ENCODE results near the gene TNFAIP1. TPM values are rescaled to one million over a fixed set of nuclear protein-coding genes. Genes with fewer than 3 reads are reported as not detected.

TNFAIP1 gene
- total RNA-seq, 4 donors from 2014 or later: 25.6 to 137 (median 49.4) TPM

DNA sequence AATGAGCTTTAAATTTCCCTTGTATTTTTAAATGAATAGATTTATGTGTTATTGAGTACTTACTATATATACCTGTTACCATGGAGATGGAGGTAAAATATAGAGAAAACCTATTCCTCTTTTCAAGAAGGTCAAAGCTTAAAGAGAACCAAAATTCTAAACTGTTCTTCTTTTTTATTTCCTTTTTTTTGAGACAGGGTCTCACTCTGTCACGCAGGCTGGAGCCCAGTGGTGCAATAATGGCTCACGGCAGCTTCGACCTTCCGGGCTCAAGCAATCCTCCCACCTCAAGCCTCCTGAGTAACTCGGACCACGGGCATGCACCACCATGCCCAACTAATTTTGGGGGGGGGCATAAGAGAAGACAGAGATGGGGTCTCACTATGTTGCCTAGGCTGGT is 41.6 kb upstream of the TNFAIP1 start:
- in situ Hi-C loops (cut with MboI; ENCODE audit: low pct_ligation_motif_present in 1 of 4, low pct_unique_long_range_greater_than_20kb in 1 of 4, low sequenced_read_pairs in 3 of 4): no loop called here
- WGBS, 2 donors (ENCODE audit: low coverage in 1 of 2): 60 to 83% methylated on average over 1 to 6 of the region's 6 CpGs

DNA sequence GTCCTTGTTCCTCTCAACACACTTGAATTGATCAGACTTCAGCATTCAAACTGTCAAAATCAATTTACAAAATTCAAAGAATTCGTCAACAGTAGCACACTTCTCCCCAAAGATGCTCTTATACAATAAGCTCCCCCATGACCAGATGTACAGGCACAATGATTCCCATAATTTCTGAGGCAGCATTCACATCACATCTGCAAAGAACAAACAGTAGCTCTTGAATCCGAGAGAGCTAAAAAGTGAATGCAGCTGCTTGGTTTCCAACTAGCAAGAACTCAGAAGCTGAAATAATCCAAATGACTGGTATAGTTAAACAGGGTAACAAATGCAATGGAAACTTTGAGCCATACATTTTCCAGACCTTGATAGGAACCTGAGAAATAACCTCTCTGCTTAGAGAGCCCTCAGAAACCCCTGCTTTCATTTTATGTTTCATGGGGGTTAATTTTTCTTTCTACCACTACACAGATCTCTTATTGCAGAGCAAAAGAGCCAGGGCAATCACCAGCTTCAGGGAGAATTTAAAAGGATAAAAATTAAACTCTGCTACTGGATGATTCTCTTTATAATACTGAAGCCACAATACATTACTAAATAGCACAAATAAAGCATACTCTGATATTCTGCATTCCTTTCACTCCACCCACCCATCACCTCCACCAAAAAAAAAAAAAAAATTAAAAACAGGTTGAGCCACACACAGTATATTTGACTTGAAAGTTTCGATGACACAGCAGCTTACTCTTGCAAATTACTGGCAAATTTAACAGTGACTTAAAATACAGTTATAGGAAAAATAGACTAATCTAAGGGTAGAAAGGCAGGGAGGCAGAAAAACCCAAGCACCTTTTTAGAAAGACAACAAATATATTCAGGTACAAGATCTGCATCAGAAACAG is 39.6 kb upstream of the TNFAIP1 start:
- Histone ChIP-seq H3K27ac (no peak overlapping the region), H3K27me3 (peaks cover 6% of the 10 kb centered on the region), H3K4me1 (no peaks in the 10 kb centered on the region), H3K4me3 (no peak overlapping the region), H3K9me3 (no peaks in the 10 kb centered on the region), H3K36me3 (no peaks in the 10 kb centered on the region)
- WGBS, 2 donors (ENCODE audit: low coverage in 1 of 2): 45 to 50% methylated on average over 1 to 3 of the region's 3 CpGs
- intact Hi-C loops (cut with DNase I; ENCODE audit: low total_unique reads): no loop called here
- DNase-seq: no peak
- TF ChIP-seq POLR2AphosphoS5 (IDR thresholded peaks at IDR 0.05) (no peak), EP300 (IDR thresholded peaks at IDR 0.05; ENCODE audit: low read depth) (no peak), POLR2A (IDR thresholded peaks at IDR 0.05) (no peak)
- TF ChIP-seq, protein P1, sequence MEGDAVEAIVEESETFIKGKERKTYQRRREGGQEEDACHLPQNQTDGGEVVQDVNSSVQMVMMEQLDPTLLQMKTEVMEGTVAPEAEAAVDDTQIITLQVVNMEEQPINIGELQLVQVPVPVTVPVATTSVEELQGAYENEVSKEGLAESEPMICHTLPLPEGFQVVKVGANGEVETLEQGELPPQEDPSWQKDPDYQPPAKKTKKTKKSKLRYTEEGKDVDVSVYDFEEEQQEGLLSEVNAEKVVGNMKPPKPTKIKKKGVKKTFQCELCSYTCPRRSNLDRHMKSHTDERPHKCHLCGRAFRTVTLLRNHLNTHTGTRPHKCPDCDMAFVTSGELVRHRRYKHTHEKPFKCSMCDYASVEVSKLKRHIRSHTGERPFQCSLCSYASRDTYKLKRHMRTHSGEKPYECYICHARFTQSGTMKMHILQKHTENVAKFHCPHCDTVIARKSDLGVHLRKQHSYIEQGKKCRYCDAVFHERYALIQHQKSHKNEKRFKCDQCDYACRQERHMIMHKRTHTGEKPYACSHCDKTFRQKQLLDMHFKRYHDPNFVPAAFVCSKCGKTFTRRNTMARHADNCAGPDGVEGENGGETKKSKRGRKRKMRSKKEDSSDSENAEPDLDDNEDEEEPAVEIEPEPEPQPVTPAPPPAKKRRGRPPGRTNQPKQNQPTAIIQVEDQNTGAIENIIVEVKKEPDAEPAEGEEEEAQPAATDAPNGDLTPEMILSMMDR (IDR thresholded peaks at IDR 0.05): no peak
- in situ Hi-C loops (cut with MboI; ENCODE audit: low pct_ligation_motif_present in 1 of 4, low pct_unique_long_range_greater_than_20kb in 1 of 4, low sequenced_read_pairs in 3 of 4): no loop called here

More for the DNA sequence above, 41.6 kb upstream of the TNFAIP1 start:
- Histone ChIP-seq H3K9me3 (no peaks in the 10 kb centered on the region), H3K27me3 (peaks cover 6% of the 10 kb centered on the region), H3K4me3 (no peak overlapping the region), H3K4me1 (no peaks in the 10 kb centered on the region), H3K36me3 (no peaks in the 10 kb centered on the region), H3K27ac (no peak overlapping the region)
- TF ChIP-seq, protein P1 (IDR thresholded peaks at IDR 0.05): no peak
- TF ChIP-seq EP300 (IDR thresholded peaks at IDR 0.05; ENCODE audit: low read depth): no peak
- no peak for TF ChIP-seq POLR2A (IDR thresholded peaks at IDR 0.05)
- TF ChIP-seq POLR2AphosphoS5 (IDR thresholded peaks at IDR 0.05): no peak
- intact Hi-C loops (cut with DNase I; ENCODE audit: low total_unique reads): no loop called here
- no peak for DNase-seq

DNA sequence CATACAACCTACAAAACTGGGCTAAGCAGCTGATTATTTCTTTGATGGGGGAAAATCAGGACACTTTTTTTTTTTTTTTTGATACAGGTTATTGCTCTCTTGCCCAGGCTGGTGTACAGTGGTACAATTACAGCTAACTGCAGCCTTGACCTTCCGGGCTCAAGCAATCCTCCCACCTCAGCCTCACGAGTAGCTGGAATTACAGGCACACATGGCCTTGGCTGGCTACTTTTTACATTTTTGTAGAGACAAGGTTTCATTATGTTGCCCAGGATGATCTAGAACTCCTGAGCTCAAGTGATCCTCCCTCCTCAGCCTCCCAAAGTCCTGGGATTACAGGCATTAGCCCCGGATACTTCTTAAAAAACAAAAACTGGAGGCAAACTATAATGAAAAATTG is 37.1 kb upstream of the TNFAIP1 start:
- no peak overlapping the region for H3K27ac ChIP-seq
- 81 to 82% methylated on average over 3 of the region's 3 CpGs for WGBS, 2 donors (ENCODE audit: low coverage in 1 of 2)

DNA sequence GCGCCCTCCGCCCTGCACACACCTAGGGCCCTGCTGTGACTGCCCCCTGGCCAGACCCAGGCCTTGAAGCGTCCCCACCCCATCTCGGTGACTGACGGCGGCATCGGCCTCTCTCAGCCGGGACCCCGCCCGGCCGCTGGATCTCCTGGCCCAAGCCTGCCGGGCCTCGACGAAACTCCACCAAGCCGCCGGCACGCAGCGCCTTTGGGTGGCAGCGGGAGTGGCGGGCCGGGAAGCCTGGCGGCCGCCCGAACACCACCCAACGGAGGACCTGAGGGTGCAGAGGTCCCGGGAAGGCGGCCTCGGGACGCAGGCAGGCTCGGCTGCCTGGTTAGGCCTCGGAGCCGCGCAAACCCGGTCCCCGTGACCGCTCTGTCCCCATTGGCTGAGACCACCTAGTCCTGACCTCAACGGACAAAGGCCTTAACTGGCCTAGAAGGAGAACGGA is 28.6 kb upstream of the TNFAIP1 start:
- Histone ChIP-seq H3K4me3 (no peak overlapping the region), H3K27me3 (peaks cover 33% of the 10 kb centered on the region), H3K4me1 (no peaks in the 10 kb centered on the region), H3K36me3 (no peaks in the 10 kb centered on the region), H3K27ac (no peak overlapping the region), H3K9me3 (no peaks in the 10 kb centered on the region)
- in situ Hi-C loops (cut with MboI; ENCODE audit: low pct_ligation_motif_present in 1 of 4, low pct_unique_long_range_greater_than_20kb in 1 of 4, low sequenced_read_pairs in 3 of 4): no loop called here
- intact Hi-C loops (cut with DNase I; ENCODE audit: low total_unique reads): no loop called here
- DNase-seq: no peak
- WGBS, 2 donors (ENCODE audit: low coverage in 1 of 2): 68% methylated on average over 20 of the region's 38 CpGs; no CpG with 5 or more reads in 1 of the 2 donors
- TF ChIP-seq POLR2AphosphoS5 (IDR thresholded peaks at IDR 0.05) (no peak), POLR2A (IDR thresholded peaks at IDR 0.05) (no peak), EP300 (IDR thresholded peaks at IDR 0.05; ENCODE audit: low read depth) (no peak)
- TF ChIP-seq, protein P1 (IDR thresholded peaks at IDR 0.05): no peak

More for the DNA sequence above, 37.1 kb upstream of the TNFAIP1 start:
- TF ChIP-seq, protein P1 (IDR thresholded peaks at IDR 0.05): no peak
- no peak for TF ChIP-seq EP300 (IDR thresholded peaks at IDR 0.05; ENCODE audit: low read depth)
- no peak for TF ChIP-seq POLR2AphosphoS5 (IDR thresholded peaks at IDR 0.05)
- TF ChIP-seq POLR2A (IDR thresholded peaks at IDR 0.05): no peak
- H3K4me1 ChIP-seq: no peaks in the 10 kb centered on the region
- no peak for DNase-seq
- no peaks in the 10 kb centered on the region for H3K36me3 ChIP-seq
- in situ Hi-C loops (cut with MboI; ENCODE audit: low pct_ligation_motif_present in 1 of 4, low pct_unique_long_range_greater_than_20kb in 1 of 4, low sequenced_read_pairs in 3 of 4) (no loop called here), intact Hi-C loops (cut with DNase I; ENCODE audit: low total_unique reads) (no loop called here)
- H3K4me3 ChIP-seq: no peak overlapping the region
- H3K27me3 ChIP-seq: peaks cover 3% of the 10 kb centered on the region
- no peaks in the 10 kb centered on the region for H3K9me3 ChIP-seq
